ENCODE data around the gene CCSER1.
A peak's percentile ranks its signal among the peaks of the same experiment; 100 is the strongest.

CCSER1 gene

DNA sequence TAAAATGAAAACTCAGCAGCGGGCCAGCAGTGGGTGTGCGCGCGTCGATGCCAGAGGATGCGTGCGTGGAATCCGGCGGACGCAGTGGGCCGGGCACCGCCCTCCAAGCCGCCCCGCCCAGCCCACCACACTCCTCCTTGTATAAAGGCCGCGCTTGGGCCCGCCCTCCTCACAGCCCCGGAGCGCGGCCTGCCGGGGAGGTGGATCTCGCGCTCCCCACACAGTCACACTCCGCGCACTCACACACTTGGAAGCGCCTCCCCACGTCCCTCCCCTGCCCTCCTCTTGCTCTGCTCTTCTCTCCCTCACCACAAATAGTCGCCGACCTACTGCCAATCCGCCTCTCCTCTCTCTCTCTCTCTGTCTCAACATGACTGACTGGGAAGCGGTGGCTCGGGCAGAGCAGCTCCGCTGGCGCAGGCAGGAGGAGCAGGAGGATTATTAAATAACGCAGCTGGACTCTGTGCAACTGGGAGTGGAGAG is at the start of gene CCSER1:
Gene CCSER1 (plus strand): TSS at position 172 of the 483 bp plus-strand sequence.
- peak; percentile 84 for DNase-seq

DNA sequence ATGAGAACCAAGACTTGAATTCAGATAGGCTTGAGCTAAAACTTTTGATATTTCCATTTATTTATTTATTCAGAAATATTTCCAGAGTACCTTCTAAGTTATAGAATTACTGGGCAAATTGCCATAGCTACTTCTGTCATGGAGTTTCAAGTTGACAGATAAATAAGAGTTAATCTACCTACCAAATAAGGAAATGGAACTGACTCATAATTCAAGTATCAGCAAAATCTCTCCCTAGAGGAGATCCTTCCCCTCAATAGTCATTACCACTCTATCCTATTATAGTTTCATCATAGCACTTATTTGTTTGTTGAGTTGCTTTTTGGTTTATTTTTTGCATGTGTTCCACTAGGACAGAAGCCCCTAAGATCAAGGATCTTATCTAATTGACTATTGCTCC is 48.8 kb upstream of the CCSER1 start:
- DNase-seq = no peak

DNA sequence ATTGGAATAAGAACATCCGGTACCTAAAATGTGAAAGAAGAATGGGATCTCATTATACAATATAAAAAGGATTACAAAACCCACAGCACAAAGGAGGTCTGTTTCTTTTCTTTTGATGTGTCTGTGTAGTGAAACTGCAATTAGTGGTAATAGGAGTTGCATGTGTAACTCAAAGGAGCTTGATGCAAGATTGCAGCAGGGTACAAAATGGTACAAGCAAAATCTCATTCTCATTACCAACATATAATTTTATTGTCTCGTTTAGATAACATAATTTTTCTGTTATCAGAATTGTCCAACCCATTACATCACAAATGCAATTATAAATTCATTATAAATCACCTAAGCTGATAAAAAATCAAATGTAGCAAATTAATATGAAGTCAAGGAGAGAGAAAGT is 47.1 kb upstream of the CCSER1 start:
- no peak for DNase-seq

DNA sequence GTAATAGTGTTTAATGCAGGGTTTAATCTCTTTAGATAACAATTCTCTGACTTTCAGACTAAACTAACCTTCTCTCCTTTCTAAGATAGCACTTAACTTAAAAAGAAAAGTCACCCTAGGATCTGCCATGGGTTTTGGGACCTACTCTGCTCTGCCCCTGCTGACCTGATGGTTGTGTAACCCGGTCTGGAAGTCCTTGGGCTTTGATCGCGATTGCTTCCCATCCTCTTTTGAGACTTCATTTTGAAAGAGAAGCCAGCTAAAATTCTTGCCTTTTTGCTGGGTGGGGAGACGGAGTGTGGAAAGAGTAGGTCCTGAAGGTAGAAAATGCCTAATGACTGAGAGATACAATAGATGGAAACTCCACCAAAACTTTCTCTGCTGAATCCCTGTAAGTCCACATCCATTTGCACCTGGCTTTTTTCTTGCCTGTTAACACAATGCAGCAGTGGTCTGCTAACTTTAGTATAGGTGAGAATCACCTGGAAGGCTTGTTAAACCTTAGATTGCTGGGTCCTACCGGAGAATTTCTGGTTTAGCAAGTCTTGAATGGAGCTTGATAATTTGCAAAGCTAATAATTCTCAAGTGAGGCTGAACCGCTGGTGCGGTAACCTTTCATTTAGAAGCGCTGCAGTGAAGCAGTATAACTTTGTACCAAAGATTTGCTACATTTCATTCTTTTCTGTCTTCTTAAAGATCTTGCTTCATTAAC is 45.6 kb upstream of the CCSER1 start:
- DNase-seq = no peak

DNA sequence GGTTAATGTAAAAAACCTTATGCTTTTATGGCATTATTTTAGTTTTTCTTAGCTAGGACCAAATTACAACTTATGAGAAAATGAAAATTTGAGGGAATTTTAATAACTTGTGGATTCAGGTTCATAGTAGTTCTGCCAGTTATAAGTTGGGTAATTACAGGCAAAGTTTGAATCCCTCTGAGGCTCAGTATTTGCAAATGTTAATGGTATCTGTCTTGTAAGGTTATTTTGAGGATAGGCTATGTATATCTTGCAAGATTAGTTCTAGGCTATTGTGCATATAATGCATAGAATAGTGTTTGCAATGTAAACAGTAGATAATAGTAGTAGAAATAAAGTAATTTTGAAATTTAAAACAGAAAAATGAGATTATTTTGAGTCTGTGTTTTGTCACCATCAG is 44.7 kb upstream of the CCSER1 start:
- no peak for DNase-seq

DNA sequence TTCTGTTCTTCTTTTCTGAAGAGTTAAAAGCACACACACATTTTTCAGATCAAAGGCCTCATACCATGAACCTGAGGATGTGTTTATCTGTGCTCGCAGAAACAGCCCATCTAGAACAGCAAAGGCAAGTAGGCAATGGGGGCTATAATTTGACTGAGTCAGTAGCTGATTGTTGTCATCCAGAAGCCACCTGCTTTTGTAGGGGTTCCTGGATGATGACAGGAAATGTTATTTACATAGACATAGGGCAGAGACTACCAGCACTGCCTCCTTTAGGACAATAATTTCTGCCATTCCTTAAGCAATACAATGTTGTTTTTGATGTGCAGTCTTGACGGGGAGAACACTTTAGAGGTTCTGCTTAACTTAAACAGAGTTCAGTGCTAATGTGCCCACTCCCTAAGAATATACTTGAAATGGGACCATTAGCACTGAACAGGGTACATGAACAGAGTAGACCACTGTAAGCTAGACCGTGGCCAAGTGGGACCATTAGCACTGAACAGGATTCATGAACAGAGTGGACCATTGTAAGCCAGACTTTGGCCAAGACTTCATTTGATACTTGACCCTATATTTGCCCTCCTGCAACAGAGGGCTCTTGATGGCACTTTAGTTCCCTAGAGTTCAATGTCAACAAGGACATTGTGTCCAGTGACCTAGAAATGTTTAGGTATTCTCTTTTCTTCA is 42.8 kb upstream of the CCSER1 start:
- DNase-seq = no peak

DNA sequence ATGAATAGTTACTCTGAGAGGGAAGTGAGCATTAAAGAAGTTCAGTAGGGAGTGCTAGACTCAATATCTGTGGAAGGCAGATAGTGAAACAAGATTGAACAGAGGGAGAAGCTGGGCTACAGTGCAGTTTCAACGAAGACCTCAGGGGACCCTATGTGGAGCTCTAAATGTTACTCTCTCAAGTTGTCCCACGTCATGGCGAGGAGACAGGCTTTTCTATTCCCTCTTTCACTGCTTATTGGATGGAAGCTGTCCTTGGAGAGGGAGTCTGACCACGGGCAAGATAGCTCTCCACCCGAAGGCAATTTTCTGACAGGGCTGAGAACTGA is 42.3 kb upstream of the CCSER1 start:
- no peak for DNase-seq

DNA sequence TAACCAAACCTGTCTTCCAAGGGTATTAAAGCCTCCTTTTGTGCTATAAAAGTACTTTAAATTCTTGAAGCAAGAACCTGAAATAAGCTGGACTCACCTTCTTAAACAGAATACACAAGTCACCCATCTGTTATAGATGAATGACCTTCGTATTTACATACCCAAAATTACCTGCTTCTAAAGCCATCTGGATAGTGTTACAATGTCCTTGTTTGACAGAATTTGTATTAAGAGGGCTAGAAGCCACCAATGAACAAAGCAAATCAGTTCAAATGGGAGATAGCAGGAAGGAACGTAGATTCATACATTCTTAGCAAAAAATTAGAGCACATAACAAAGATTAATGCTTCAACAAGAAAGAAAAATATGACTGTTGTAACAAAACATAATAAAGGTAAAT is 33.7 kb upstream of the CCSER1 start:
- no peak for DNase-seq

DNA sequence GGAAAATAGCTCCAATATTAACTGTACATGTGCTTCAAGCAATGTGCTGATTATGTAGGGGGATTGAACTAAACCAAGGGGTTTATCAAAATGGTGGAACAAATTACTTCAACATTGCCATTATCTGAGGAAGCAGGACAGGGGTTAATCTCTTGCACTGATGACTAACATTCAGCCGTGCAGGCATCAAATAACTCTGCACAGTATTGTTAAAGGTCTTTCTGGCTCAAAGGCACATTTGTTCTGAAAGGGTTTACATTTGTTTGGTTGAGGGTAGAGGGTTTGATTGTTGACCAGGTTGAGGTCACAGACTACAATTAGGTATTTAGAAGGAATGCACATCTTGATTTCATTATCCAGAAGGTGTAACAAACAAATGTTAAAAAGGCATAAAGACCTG is 32.2 kb upstream of the CCSER1 start:
- no peak for DNase-seq

DNA sequence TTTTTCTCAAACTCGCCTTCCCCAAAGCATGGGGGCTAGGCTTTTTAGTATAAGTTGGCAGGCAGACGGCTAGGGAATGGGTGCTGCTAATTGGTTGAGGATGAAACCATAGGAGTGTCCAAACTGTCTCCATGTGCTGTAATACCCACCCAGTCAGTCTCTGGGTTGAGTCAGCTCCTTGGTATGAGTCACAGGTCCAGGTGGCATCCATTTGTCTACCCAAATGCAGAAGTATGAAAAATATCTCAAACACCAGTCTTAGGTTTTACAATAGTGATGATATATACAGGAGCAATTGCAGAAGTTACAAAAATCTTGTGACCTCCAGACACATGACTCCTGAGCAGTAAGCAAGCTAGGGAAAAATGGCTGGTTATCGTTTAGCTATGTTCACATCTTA is 27.4 kb upstream of the CCSER1 start:
- no peak for DNase-seq

DNA sequence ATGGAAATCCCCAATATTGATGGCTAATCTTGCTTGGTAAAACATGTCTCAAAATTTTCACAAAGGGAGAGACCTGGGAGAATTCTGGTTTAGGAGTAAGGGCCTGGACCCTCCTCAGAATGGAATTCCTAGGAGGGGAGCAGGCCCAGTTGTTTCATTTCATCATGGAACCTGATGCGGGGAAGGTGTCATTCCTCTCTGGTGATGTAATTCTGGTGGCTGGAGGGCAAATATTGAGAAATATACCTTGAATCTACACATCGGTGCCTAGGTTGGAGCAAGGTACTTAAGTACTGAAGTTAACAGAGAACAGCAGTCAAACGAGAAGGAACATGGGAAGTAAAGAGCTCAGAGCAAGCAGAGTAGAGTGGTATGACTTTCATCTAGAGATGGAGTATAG is 23.2 kb upstream of the CCSER1 start:
- no peak for DNase-seq

DNA sequence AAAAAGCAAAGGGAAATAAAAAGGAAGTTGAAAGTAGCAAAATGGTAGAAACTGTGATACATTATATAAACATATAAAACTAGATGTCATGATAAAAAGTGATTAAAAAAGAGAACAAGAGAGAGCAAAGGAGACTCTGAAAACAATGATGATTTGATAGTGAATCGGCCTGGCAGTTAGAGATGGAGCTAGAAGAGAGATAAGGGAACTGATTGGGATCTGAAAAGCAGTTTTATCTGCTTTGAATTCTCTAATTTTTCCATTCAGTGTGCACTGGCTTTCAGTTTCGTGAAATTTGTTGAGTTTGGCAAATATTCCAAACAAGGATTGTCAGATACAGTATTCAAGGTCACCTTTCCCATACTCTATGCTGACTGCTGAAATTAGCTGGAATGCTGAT is 21.9 kb upstream of the CCSER1 start:
- no peak for DNase-seq

DNA sequence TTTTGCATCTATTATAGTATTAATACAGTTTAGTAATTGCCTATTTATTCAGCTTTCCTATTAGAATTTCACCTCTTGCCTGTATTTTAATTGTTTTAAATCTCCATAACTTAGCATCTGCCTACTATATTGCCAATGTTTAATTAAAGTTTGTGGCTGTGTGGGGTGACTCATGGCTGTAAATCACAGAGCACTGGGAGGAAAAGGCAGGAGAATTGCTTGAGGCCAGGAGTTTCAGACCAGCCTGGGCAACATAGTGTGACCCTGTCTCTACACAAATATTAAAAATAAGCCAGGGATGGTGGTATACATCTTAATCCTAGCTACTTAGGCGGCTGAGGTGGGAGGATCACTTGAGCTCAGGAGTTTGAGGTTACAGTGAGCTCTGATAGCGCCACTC is 14.5 kb upstream of the CCSER1 start:
- no peak for DNase-seq

DNA sequence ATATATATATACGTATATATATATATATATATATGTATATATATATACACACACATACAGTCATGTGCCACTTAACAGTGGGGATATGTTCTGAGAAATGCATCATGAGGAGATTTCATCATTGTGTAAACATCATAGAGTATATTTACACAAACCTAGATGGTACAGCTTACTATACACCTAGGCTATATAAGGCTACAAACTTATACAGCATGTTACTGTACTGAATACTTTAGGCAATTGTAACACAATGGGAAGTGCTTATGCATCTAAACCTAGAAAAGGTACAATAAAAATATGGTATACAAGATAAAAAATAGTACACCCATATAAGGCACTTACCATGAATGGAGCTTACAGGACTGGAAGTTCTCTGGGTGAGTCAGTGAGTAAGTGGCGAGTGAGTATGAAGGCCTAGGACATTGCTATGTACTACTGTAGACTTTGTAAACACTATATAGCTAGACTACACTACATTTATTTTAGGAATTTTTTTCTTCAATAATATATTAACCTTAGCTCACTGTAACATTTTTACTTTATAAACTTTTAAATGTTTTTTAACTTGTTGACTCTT is 13.2 kb upstream of the CCSER1 start:
- DNase-seq = no peak

DNA sequence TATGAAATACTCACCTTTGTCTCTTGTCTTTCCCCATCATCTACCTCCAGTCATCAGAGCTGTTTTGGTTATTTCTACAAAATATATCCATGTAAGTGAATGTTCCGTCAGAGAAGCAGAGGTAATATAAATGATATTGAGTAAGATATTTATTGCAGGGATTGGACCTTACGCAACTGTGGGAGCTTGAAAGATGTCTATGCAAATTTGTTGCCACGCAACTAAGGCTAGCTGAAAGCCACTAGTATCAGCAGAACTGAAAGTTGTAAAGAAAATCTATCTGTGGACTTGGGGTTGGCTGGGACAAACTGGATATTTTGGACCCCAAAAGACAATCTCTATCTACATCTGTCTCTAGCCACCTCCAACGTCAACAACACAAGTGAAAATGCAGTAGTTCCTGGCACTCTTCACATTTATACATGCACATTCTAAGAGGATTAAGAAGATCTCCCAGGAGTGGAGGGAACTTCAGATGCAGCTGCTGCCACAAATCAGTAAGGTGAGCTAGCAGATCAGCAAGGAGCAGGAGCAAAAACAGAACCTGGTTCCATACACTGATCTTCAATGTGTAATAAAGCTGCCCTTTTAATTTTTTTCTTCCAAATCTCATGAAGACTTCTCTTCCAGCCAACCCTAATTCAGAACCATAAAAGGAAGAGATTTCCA is 8.5 kb upstream of the CCSER1 start:
- no peak for DNase-seq

DNA sequence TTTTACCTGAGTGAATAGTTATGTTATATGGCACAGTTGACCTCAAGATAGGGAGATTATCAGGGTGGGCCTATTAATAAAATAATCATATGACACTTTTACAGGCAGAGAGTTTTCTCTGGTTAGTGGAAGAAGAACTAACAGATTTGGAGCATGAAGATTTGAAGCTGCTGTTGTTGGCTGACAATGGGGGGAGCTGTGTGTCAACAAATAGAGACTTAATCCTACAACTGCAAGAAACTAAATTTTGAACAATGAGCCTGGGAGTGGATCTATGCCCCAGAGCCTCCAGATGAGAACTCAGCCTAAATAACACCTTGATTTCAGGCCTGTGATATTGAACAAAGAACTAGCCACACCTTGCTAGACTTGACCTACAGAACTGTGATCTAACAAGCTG is 7.2 kb upstream of the CCSER1 start:
- DNase-seq = peak; percentile 15

DNA sequence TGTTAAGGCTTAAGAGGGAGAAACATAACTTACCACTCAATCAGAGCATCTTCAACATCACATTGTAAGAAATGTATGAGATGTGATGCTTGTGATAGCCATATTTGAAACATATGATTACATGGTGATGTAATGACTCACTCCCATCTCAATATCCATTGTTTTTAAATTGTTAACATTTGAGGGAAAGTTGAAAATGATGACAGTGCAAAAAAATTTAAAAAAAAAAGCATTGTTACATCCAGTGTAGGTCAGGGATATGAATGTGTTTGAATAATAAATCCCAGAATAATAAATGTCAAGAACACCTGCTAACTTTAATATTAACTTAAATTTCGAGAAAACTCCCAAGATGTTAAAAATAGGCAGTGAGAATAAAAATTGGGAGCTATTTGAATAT is 6.4 kb upstream of the CCSER1 start:
- no peak for DNase-seq

DNA sequence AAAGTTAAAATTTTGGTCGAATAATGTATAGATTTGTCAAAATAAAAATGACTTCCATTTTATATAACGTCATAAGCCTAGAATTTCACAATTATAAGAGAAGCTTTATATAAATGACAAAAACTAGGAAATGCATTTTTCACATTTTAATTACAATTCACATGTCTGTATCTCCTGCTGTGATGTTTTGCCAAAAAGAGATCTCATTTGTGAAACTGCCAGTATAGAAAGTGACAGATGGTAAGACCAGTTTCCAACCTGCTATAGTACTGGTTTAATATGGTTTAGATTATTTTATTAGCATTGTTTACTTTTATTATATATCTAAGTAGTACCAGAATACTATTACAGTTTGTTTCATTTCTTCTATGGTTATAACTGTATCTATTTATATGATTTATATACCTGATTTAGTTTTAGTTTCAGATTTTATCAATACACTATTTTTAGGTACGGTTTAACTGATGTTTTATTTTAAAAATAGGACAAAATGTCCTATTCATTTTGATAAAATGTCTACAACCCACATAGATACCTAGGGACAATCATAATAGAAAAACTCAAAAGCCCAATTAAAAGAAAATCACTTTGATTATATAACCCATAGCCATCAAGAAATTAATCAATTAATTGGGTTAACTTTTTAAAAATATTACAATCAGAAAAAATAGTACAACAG is 5.4 kb upstream of the CCSER1 start:
- DNase-seq = peak; percentile 86

DNA sequence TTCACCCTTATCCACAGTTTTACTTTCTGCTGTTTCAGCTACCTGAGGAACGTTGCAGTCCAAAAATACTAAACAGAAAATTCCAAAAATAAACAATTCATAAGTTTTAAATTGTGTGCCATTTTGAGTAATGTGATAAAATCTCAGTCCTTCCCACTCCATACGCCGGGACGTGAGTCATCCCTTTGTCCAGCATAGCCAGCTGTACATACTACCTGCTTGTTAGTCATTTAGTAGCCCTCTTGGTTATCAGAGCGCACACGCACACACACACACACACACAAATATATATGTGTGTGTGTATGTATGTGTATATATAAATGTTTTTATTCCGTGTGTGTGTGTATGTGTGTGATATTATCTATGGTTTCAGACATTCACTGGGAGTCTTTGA is 4.8 kb upstream of the CCSER1 start:
- DNase-seq = no peak

DNA sequence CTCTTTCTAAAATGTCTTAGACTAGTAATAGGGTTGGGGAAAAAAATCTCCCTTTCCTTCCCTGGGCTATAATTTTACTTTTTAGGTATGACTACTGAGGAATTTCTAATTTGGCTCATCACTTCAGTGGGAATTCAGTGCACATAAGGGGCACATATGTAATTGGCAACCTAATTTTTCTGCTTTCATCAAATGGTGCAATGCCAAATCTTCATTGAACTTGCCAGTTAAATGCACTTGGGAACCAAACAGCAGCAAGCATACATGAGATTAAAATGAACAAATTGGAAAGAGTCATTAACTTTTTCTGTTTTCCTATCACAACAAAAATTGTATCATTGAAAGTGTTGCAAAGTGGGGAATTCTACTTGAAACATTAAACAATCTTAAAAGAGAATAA is 2.9 kb upstream of the CCSER1 start:
- DNase-seq = peak; percentile 59

DNA sequence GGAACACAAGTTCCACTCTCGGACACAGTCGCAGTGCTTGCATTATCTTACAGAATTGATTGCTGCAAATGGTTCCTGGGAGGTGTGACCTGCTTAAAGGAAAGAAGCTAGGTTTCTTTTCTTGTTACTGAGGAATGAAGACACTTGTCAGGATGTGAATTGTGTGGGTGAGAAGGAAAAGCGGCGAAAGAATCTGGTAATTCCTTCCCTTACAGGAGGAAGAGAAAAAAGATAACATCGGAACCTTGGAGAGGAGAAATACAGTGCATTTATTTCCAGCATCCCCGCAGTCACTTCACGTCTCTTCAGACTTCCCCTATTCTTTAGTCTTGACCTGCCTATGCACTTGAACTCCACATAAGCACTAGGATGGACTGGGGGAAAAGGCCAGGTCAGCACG is 389 bp upstream of the CCSER1 start:
- no peak for DNase-seq

DNA sequence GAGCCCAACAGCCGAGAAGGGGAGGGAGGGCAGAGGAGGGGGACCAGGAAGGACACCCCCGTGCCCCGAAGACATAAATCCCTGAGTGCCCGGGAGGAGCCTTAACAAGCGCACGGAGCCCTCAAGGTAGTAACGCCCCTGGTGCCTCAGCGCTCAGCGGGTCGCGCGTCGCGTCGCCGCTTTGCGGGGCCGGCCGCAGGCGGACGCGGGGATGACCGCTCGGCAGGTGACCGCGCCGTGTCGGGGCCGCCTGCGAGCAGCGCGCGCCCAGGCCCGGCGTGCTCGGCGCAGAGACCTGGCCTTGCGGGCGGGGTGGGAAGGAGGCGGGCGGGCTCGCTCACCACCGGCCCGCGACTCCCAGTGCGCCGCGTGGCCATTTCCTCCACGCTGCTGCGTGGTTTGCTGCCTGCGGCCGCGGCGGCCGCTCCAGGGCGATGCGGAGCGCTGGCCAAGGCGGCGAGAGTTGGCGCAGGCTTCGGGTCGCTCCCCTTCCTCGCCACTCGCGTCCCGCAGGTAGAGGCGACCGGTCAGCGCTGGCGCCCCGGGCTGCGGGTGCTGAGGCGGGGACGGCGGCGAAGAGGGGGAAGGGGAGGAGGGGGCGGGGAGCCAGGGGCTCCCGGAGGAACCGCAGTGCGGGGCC is 632 bp downstream of the CCSER1 start:
- no peak for DNase-seq

DNA sequence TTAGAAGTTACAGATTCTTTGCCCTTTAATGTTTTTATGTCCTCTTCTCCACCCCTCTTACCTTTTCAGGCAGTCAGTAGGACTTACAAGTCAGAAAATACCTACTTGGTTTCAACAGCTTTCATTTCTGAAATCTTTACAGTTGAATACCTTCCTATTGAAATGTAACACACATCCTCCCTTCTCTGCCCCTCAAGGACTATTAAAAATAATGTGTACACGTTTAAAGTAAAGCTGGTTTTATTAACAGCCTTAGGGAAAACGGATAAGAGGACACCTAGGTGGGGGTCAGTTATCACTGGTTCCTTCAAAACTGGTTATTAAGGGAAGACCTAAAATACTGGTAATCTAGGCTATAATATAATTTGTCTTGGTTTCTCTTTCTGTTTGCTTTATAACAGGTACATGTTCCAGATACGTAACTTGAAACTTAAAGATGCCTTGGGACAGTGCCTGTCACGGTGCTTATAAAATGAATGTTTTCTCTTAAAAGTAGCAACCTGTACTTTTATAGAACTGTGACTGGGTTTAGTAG is 1.8 kb downstream of the CCSER1 start:
- no peak for DNase-seq

Data from NCI-H1694 treated with DMSO at 0.1 percent for 48 hours (cell line).